ENCODE data around the gene WDR62.

WDR62 gene

GRCh38 chr19:36090910-36091695 lies 36.4 kb downstream of the WDR62 start:
- H3K4me3 ChIP-seq (ENCODE audit: low read depth, low read length), result no peak overlapping the region
- peaks cover 53% of the 10 kb centered on the region for H3K36me3 ChIP-seq (ENCODE audit: control insufficient read depth, insufficient read depth, low read length)
- no peaks in the 10 kb centered on the region for H3K9me3 ChIP-seq (ENCODE audit: control insufficient read depth, insufficient read depth, low read length)
- no peaks in the 10 kb centered on the region for H3K27me3 ChIP-seq (ENCODE audit: control insufficient read depth, insufficient read depth, low read length)
- no peak overlapping the region for H3K9ac ChIP-seq (ENCODE audit: low read depth, low read length)
- no peaks in the 10 kb centered on the region for H3K4me1 ChIP-seq (ENCODE audit: control insufficient read depth, insufficient read depth, low read length)

GRCh38 chr19:36092566-36092965 lies 37.9 kb downstream of the WDR62 start:
- no peaks in the 10 kb centered on the region for H3K9me3 ChIP-seq (ENCODE audit: control insufficient read depth, insufficient read depth, low read length)
- no peak overlapping the region for H3K4me3 ChIP-seq (ENCODE audit: low read depth, low read length)
- H3K9ac ChIP-seq (ENCODE audit: low read depth, low read length), result no peak overlapping the region
- peaks cover 54% of the 10 kb centered on the region for H3K36me3 ChIP-seq (ENCODE audit: control insufficient read depth, insufficient read depth, low read length)
- H3K4me1 ChIP-seq (ENCODE audit: control insufficient read depth, insufficient read depth, low read length), result no peaks in the 10 kb centered on the region
- no peaks in the 10 kb centered on the region for H3K27me3 ChIP-seq (ENCODE audit: control insufficient read depth, insufficient read depth, low read length)

- H3K27me3 ChIP-seq (ENCODE audit: control insufficient read depth, insufficient read depth, low read length), result no peaks in the 10 kb centered on the region
- no peaks in the 10 kb centered on the region for H3K9me3 ChIP-seq (ENCODE audit: control insufficient read depth, insufficient read depth, low read length)
- no peak overlapping the region for H3K9ac ChIP-seq (ENCODE audit: low read depth, low read length)
- H3K4me1 ChIP-seq (ENCODE audit: control insufficient read depth, insufficient read depth, low read length), result no peaks in the 10 kb centered on the region
- no peak overlapping the region for H3K4me3 ChIP-seq (ENCODE audit: low read depth, low read length)
- H3K36me3 ChIP-seq (ENCODE audit: control insufficient read depth, insufficient read depth, low read length), result peaks cover 53% of the 10 kb centered on the region
Observed at GRCh38 chr19:36093146-36093662, 38.5 kb downstream of the WDR62 start.

GRCh38 chr19:36093687-36094086 lies 39.0 kb downstream of the WDR62 start:
- Histone ChIP-seq H3K36me3 (ENCODE audit: control insufficient read depth, insufficient read depth, low read length) (peaks cover 51% of the 10 kb centered on the region), H3K9ac (ENCODE audit: low read depth, low read length) (no peak overlapping the region), H3K4me3 (ENCODE audit: low read depth, low read length) (no peak overlapping the region), H3K4me1 (ENCODE audit: control insufficient read depth, insufficient read depth, low read length) (no peaks in the 10 kb centered on the region), H3K27me3 (ENCODE audit: control insufficient read depth, insufficient read depth, low read length) (no peaks in the 10 kb centered on the region), H3K9me3 (ENCODE audit: control insufficient read depth, insufficient read depth, low read length) (no peaks in the 10 kb centered on the region)

GRCh38 chr19:36097036-36097435 lies 42.3 kb downstream of the WDR62 start:
- Histone ChIP-seq H3K36me3 (ENCODE audit: control insufficient read depth, insufficient read depth, low read length) (peaks cover 58% of the 10 kb centered on the region), H3K27me3 (ENCODE audit: control insufficient read depth, insufficient read depth, low read length) (no peaks in the 10 kb centered on the region), H3K9me3 (ENCODE audit: control insufficient read depth, insufficient read depth, low read length) (no peaks in the 10 kb centered on the region), H3K4me3 (ENCODE audit: low read depth, low read length) (no peak overlapping the region), H3K9ac (ENCODE audit: low read depth, low read length) (no peak overlapping the region), H3K4me1 (ENCODE audit: control insufficient read depth, insufficient read depth, low read length) (no peaks in the 10 kb centered on the region)

GRCh38 chr19:36099166-36099785 lies 44.6 kb downstream of the WDR62 start:
- Histone ChIP-seq H3K4me1 (ENCODE audit: control insufficient read depth, insufficient read depth, low read length) (no peaks in the 10 kb centered on the region), H3K4me3 (ENCODE audit: low read depth, low read length) (no peak overlapping the region), H3K9me3 (ENCODE audit: control insufficient read depth, insufficient read depth, low read length) (no peaks in the 10 kb centered on the region), H3K27me3 (ENCODE audit: control insufficient read depth, insufficient read depth, low read length) (no peaks in the 10 kb centered on the region), H3K36me3 (ENCODE audit: control insufficient read depth, insufficient read depth, low read length) (peaks cover 64% of the 10 kb centered on the region), H3K9ac (ENCODE audit: low read depth, low read length) (no peak overlapping the region)

GRCh38 chr19:36100476-36100875 lies 45.8 kb downstream of the WDR62 start:
- no peak overlapping the region for H3K9ac ChIP-seq (ENCODE audit: low read depth, low read length)
- no peaks in the 10 kb centered on the region for H3K9me3 ChIP-seq (ENCODE audit: control insufficient read depth, insufficient read depth, low read length)
- H3K27me3 ChIP-seq (ENCODE audit: control insufficient read depth, insufficient read depth, low read length), result no peaks in the 10 kb centered on the region
- peaks cover 75% of the 10 kb centered on the region for H3K36me3 ChIP-seq (ENCODE audit: control insufficient read depth, insufficient read depth, low read length)
- no peaks in the 10 kb centered on the region for H3K4me1 ChIP-seq (ENCODE audit: control insufficient read depth, insufficient read depth, low read length)
- no peak overlapping the region for H3K4me3 ChIP-seq (ENCODE audit: low read depth, low read length)

- H3K36me3 ChIP-seq (ENCODE audit: control insufficient read depth, insufficient read depth, low read length), result peaks cover 71% of the 10 kb centered on the region
- no peaks in the 10 kb centered on the region for H3K27me3 ChIP-seq (ENCODE audit: control insufficient read depth, insufficient read depth, low read length)
- no peaks in the 10 kb centered on the region for H3K4me1 ChIP-seq (ENCODE audit: control insufficient read depth, insufficient read depth, low read length)
Observed at GRCh38 chr19:36101550-36102327, 47.0 kb downstream of the WDR62 start.

GRCh38 chr19:36103040-36103626 lies 48.4 kb downstream of the WDR62 start:
- Histone ChIP-seq H3K4me1 (ENCODE audit: control insufficient read depth, insufficient read depth, low read length) (no peaks in the 10 kb centered on the region), H3K36me3 (ENCODE audit: control insufficient read depth, insufficient read depth, low read length) (peaks cover 63% of the 10 kb centered on the region), H3K27me3 (ENCODE audit: control insufficient read depth, insufficient read depth, low read length) (no peaks in the 10 kb centered on the region), H3K9me3 (ENCODE audit: control insufficient read depth, insufficient read depth, low read length) (no peaks in the 10 kb centered on the region), H3K9ac (ENCODE audit: low read depth, low read length) (no peak overlapping the region), H3K4me3 (ENCODE audit: low read depth, low read length) (no peak overlapping the region)

More at GRCh38 chr19:36101550-36102327, 47.0 kb downstream of the WDR62 start:
- Histone ChIP-seq H3K9ac (ENCODE audit: low read depth, low read length) (no peak overlapping the region), H3K4me3 (ENCODE audit: low read depth, low read length) (no peak overlapping the region), H3K9me3 (ENCODE audit: control insufficient read depth, insufficient read depth, low read length) (no peaks in the 10 kb centered on the region)

GRCh38 chr19:36103842-36104552 lies 49.3 kb downstream of the WDR62 start:
- Histone ChIP-seq H3K9ac (ENCODE audit: low read depth, low read length) (no peak overlapping the region), H3K9me3 (ENCODE audit: control insufficient read depth, insufficient read depth, low read length) (no peaks in the 10 kb centered on the region), H3K27me3 (ENCODE audit: control insufficient read depth, insufficient read depth, low read length) (no peaks in the 10 kb centered on the region), H3K4me3 (ENCODE audit: low read depth, low read length) (no peak overlapping the region), H3K4me1 (ENCODE audit: control insufficient read depth, insufficient read depth, low read length) (no peaks in the 10 kb centered on the region), H3K36me3 (ENCODE audit: control insufficient read depth, insufficient read depth, low read length) (peaks cover 59% of the 10 kb centered on the region)

- Histone ChIP-seq H3K27me3 (ENCODE audit: control insufficient read depth, insufficient read depth, low read length) (no peaks in the 10 kb centered on the region), H3K9ac (ENCODE audit: low read depth, low read length) (no peak overlapping the region)
Observed at GRCh38 chr19:36106441-36106840, 51.7 kb downstream of the WDR62 start.

More at GRCh38 chr19:36106441-36106840, 51.7 kb downstream of the WDR62 start:
- Histone ChIP-seq H3K36me3 (ENCODE audit: control insufficient read depth, insufficient read depth, low read length) (peaks cover 38% of the 10 kb centered on the region), H3K4me1 (ENCODE audit: control insufficient read depth, insufficient read depth, low read length) (peaks cover 9% of the 10 kb centered on the region), H3K4me3 (ENCODE audit: low read depth, low read length) (no peak overlapping the region), H3K9me3 (ENCODE audit: control insufficient read depth, insufficient read depth, low read length) (no peaks in the 10 kb centered on the region)
